Adrenal gland (tissue), 5 donors: ENCODE results near the gene TMEM45B.

Experiments
- CTCF ChIP-seq, 6 experiments: fragments of 450-650 bp in 4 of 6; fragments of 200-600 bp in 2 of 6; sonication (generic) in 1 of 6; IDR thresholded peaks; 1 replicate in 5 of 6; 2 replicates in 1 of 6; pipeline versions ENCODE4 v1.5.1 to v1.8.0; 2016 to 2021; ENCODE audit warnings: antibody characterized with exemption in 6 of 6, mild to moderate bottlenecking in 2 of 6, moderate library complexity in 1 of 6
- POLR2A ChIP-seq, 2 donors: fragments of 450-650 bp; IDR thresholded peaks; one replicate each; pipeline ENCODE4 v1.6.1; 2017; ENCODE audit warnings: antibody characterized with exemption in 2 of 2, mild to moderate bottlenecking in 2 of 2, moderate library complexity in 1 of 2
- donor health status: DM: no; HTN: no; CAD: no.

DNA sequence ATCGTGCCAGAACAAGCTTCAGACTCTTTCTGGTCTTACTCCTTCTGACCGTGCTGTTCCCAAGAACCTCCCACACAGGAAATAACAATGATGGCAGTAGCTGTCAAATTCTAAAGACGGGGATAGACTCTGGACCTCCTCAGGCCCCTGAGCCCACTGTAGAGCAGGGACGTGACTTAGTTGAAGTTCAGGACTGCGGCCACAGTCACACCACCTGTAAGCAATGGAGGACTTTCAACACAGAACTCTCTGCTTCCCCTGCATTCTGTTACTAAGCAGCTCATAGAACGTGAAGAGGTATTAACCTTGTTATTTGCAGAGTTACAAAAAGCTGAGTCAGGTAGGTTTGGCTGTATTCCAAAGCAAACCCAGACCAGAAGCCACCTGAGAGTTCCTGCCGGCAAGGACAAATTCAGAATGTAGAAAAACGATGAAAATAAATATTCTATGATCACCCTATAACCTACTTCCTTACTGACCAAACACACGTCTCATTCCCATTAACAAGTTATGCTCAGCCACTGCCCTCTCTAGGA lies 12.7 kb downstream of the TMEM45B start:
- TF ChIP-seq CTCF (IDR thresholded peaks at IDR 0.05), result no peak
- no peak for TF ChIP-seq POLR2A (IDR thresholded peaks at IDR 0.05)
